GM10266 (cell line): Measurements from ENCODE around the gene CHST15.

Source experiments
- DNase-seq: peaks from one replicate; pipeline ENCODE4 v3.0.0; 2012; ENCODE audit errors: extremely low spot score
- CTCF ChIP-seq: IDR thresholded peaks from 2 replicates; pipeline ENCODE4 v1.5.1; 2012; ENCODE audit warnings: mild to moderate bottlenecking, low read depth; ENCODE audit not compliant: control insufficient read depth, insufficient read depth; ENCODE audit errors: missing control alignments

The CHST15 gene

DNA sequence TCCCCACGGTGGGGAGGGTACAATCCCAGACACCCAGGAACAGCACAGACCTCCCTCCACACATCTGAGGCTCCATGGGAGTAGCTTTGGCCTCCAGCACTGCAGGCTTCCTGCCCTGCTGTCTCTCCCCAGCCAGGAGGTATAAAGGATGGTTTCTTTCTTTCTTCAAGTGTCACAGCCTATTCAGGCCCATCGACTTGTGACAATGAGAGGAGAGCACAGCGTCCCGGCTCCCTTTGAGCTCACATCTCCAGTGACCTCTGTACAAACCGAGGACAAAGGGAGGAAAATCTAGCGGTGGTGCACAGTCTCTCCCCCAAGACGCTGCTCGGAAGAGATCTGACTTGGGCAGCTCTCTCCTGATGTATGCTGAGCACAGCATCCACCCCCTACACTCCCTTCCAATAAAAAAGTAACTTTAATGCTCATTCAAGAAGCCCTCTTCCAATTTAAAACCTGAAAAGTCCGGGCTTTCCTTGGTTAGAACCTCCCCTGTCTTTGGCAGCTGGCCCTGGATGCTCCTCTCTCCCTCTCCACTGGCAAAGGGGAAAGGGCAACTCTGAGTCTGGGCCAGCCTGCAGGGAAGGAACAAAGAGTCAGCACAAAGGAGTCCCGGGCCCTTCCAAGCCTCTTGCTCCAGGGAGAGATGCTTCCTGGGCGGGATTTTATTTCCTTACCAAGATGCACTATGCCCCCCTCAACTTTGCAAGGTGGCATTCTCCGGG lies 18.0 kb downstream of the CHST15 start:
- no peak for TF ChIP-seq CTCF
- no peak for DNase-seq

DNA sequence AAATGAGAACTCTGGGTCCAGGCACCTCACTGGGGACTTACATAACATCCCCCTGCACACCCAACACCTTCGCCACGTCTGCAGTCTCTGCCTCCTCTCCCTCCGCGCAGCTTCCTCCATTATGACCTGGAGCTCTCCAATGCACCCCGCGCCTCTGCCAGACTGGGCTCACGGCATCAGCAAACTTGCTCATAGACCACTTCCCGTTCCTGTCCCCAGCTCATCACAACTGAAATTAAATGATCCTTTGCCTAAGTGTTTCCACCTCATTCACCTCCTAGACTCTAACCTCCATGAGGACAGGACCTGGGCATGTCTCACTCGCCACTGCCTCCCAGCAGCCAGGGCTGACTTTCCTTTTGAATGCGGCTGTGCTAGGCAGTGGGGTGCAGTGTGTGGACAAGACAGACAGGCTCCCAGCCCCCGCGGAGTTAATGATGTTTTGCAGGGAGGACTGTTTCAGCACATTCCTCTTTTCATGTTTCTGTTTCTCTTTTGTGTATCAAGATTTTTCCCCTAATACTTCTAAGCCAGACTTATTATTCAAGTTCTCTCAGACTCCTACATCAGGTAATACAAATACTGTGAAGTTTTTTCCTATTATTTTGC lies 18.8 kb downstream of the CHST15 start:
- DNase-seq: no peak

GRCh38 chr10:124073978-124074377 lies 19.4 kb downstream of the CHST15 start:
- TF ChIP-seq CTCF: no peak
- no peak for DNase-seq

More for the DNA sequence above, 18.8 kb downstream of the CHST15 start:
- TF ChIP-seq CTCF: no peak

DNA sequence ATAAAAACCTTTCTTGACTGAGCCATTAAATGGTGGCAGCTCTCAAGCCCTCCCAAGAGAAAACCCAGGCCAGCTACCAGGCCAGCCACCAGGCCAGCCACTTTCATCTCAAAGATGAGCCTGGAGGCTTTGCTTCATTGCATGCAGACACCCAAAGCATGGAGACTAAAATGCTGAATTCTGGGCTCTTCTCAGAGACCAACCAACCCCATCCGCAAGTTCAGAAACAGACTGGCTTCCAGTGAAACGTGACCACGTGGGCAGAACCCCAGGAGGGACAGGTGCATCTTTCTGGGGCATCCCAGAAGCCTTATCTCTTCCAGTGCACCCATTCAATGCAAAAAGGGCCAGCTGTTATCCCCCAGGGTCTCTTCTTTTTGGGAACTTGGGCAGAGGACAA lies 20.9 kb downstream of the CHST15 start:
- TF ChIP-seq CTCF: no peak
- DNase-seq: no peak

DNA sequence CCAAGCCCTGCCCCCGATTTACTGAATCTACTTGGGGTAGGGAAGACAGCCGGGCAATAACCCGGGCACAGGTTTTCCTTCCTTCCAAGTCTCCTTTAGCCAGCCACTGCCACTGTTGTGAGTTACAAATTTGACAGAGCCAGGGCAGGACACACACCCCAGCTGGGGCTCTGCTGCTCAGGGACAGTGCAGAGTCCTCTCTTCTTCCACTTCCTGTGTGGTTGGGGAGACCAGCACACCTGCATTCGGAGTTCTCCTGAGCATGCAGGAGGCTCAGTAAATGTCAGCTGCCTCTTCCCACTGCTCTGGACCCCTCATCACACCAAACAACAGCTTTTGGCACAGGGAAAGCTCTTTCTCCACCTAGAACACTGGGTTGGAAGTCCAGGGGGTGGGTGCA lies 21.3 kb downstream of the CHST15 start:
- no peak for DNase-seq
- TF ChIP-seq CTCF: no peak

DNA sequence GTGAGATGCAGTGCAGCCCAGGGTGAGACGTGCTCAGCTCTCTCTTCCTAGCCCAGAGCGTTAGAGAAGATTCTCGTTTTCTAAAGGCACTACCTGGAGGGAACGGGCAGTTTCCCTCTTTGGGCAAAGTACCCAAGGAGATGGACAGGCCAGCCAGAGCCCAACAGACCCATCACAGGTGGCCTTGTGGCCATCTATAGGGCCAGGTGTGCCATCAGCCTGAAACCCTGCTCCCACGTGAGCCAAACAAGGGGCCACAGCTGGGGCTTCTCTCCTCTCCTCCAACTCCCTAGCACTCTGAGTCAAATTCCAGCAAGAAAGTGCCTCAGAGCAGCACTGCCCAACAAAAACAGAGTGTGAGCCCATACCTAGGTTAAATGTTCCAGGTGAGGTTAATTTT lies 22.3 kb downstream of the CHST15 start:
- no peak for TF ChIP-seq CTCF
- no peak for DNase-seq

DNA sequence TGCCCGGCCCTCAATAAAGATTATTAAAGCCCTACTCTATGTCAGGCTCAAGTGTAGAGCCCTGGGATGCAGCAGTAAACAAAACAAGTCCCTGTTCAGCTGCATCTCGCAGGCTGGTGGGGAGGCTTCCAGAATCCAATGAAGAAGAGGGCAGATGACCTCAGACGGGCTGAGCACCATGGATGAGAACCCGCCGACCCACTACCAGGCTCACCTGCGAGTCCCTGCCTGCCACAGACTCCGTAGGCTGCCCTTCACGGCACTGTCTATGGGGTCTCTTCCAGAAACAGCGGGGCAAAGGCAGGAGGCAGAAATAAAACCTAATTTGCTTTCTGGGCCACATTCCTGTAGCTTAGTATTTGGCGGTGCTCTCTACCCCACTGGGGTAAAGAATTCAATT lies 22.7 kb downstream of the CHST15 start:
- no peak for TF ChIP-seq CTCF
- DNase-seq: no peak
